ENCODE results near the gene SLC13A5.
"Not testable (repeated sequence)": the region's sequence is repeated elsewhere in the genome, so short reads cannot be mapped to it uniquely, and the experiment has no call there.

The SLC13A5 gene

DNA sequence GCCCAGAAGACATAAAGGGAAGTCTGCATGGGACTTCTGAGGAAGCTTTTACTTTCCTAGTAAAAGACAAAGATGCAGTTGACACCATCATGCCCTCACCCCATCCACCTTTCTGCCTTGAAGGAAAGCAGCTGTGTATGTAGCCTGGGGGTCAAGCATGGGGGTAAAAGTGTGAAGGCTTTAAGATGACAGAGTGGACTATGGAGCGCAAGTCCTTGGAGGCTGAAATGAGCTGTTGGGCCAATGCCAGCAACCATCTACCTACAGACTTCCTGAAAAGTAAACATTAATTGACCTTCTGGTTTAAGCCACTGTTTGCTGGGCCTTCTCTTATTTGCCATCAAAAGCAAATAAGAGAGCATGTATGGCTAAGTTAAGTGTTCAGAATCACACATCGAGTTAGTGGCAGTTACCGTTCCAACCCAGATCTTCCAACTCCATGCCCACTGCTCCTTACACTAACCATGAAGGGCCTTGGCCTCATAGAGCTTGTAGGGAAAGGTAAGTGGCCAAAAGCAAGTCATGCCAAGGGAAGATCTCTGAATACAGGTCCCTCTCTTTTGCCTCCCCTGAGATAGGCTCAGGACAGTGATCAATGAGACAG is 30.0 kb downstream of the SLC13A5 start:
- no peak for DNase-seq

DNA sequence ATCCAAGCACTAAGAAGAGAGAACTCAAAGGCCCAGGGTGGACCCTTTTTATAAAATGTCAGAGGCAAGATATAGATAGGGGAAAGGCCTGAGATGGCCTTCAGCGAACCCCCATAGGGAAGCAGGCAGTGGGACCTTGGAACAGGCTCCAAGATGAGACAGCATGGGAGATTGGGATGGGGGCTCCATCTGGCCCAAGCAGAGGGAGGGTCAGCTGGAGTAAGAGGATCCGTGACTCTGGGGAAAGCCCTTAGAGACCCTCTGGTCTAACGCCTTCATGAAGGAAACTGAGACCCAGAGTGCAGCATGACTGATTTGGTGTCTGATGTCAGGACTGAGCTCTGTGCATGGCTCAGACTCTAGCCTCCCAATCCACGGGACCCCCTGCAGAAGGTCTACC is 30.8 kb downstream of the SLC13A5 start:
- no peak for DNase-seq

DNA sequence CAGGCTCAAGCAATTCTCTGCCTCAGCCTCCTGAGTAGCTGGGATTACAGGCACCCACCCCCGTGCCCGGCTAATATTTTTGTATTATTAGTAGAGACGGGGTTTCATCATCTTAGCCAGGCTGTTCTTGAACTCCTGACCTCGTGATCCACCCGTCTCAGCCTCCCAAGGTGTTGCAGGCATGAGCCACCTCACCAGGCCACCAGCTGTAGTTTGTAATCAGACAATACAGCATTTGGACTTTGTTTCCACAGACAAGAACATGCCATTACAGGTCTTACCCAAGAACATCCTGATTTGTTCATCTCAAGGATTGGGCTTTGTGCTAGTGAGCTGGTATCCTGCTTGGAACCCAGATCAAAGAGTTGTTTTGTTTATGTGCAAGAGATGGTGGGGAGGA is 31.5 kb downstream of the SLC13A5 start:
- DNase-seq, result no peak

DNA sequence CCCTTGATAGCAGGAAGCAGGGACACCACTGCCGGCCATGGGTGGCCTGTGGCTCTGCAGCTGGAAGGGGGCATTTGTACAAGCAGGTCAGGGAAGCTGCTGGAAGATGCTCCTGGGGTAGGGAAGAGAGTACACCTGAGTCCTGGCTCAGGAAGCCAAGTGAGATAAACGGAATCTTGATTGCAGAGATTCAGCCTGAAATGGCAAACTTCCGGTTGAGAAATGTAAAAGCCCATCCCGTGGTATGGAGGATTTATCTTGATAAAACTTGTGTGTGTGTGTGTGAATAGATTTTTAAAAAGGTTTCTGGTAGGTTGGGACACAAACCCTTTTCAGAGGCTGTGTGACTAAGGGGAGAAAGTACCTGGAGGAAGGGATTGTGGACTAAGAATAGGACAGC is 32.0 kb downstream of the SLC13A5 start:
- no peak for DNase-seq

DNA sequence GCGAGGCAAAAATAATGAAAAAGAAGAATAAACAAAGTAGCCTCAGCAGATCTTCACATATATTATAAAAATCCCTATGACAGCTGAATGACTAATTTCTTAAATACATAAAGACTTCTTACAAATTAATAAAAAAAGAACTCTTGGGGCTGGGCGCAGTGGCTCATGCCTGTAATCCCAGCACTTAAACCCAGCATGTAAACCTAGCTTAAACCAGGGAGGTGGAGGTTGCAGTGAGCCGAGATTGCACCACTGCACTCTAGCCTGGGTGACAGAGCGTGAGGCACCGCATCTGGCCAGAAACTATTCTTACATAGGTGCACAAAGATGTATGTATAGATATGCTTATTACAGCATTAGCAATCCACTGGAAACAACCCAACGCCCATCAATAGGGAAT is 33.9 kb downstream of the SLC13A5 start:
- no peak for DNase-seq

DNA sequence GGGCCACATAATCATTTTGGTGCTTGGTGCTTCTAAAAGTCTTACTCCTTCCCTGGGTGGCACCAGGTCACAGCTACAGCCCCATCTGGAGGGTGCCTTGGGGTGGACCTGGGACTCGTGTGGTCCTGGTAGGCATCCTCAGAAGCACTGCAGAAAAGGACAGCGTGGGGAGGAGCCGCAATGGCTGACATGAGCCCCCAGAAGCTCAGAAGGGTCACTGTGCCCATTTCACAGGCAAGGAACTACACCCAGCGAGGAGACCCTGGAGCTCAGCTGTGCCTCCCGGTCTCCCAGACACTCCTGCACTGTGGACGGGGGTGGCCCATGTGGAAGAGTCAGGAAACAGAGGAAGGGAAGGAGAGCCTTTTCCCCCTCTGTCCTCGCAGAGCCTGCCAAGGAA is 35.2 kb downstream of the SLC13A5 start:
- DNase-seq, result no peak

DNA sequence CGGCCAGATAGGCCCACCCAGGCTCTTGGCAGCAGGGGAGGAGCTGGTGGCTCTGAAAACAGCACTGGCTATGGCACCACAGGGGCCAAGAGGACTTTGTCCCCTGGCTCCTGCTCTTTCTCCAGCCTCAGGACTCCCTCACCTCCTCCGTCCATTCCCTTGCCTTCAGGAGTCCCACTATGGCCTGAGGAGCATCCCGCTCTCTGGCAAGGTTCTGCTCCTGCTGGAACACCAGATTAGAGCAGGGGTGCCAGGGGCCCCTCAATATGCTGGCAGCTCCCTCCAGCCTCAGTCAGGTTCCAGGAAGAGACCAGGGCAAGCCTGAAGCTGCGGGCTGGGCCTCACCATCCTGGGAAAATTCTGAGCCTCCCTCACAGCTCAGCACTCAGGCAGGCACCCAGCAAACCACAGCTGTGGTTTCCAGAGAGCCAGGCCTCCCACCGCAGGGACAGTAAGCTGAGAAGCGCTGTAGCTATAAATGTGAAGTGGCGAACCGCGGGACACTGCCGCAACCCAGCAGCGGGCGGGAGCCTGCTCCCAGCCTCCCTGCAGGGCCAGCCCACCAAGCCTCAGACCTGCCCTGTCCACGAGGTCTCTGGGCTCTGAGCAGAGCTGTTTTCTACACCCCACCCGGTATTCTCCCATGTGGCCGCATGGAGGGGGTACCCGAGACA is 35.9 kb downstream of the SLC13A5 start:
- DNase-seq, result no peak

DNA sequence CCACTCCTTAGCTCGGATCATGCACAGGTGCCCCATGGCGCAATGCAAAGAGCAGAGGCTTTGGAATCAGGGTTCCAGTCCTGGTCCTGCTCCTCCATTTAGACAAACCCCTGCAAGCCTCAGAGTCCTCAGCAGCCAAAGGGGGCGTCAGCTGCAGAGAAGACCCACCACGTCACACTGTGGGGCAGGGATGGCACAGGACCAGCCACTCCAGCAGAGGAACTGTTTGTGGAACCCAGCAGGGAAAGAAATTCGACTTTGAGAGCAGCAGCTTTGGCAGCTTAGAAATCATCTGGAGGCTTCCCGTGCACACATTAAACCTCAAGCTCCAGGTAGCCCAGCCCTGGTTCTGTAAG is 36.4 kb downstream of the SLC13A5 start:
- no peak for DNase-seq

DNA sequence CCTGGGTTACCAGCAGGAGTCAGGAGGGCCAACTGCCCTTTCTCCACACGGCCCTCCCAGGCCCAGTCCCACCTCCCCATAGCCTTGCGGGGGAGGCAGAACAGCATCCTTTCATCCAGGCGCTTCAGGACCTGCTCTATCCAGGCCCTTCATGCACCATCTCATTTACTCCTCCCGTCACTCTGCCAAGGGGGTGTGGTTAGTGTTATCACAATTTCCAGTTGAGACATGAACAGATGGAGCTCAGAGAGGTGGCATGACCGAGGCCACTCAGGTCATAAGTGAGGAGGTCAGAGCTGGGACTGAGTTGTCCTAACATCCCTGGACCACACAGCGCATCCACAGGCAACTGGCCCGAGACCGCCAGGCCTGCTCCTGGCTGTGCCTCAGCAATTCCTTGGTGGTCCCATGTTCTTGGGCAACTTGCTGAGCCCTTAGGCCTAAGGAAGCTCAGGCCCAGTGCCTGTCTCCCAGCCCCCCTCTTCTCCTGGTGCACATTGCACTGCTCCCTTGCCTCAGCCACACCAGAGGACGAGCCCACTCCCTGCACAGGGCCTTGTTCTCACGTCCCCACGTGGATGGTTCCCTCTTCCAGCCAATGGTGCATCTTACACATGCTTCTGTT is 37.9 kb downstream of the SLC13A5 start:
- DNase-seq, result no peak

DNA sequence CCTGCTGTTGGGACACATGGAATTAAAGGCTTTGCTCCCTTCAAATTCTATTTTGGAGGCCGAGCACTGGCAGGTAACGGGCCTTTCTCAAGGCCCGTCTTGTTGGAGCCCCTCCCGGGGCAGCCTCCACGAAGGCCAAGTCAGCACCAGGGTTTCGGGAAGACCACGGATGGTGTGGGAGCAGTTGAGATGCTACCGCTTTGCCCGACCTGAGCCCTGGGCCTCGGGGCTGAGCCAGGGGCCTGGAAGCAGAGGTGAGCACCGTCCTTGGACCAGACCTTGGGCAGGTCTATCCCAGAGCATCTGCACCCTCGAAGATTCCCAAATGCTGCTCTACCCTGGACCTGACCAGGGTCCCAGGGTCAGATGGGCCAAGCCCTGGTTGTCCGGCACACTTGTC is 38.6 kb downstream of the SLC13A5 start:
- no peak for DNase-seq

DNA sequence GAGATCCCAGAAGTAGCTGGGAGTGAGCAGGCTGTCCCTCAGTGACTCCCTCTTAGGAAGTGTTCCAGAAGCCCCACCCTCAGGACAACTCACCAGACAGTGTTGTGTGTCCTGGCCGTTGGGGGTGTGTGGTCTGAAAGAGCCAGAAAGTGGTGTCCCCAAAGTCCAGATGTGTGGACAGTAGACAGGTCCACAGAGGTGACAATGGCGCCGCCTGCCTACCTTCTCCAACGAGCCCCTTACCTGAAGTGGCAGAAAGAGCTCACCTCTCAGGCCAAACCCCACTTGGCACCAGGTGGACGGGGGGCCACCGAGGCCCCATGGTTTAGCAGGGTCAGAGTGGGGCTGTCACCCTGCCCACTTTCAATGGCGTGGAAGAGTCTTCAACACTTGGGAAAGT is 41.7 kb downstream of the SLC13A5 start:
- no peak for DNase-seq

DNA sequence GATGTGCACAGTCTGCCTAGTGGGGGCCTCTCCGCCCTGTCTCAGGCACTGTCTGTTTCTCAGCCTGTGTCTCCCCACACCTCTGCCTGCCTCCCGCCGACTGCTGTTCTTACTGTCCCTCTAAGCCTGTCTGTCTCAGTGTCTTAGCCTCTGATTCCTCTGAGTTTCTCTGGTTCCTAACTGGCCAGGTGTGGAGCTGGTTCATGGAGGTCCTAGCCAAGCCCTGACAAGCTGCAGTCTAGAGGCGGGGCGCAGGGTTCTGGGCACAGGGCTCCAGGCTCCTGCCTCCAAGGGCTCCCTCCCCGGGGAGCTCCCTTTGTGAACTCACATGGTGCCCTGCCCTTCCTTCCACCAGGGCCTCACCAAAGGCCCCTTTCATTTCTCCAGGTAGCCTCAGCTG is 42.2 kb downstream of the SLC13A5 start:
- DNase-seq, result no peak

DNA sequence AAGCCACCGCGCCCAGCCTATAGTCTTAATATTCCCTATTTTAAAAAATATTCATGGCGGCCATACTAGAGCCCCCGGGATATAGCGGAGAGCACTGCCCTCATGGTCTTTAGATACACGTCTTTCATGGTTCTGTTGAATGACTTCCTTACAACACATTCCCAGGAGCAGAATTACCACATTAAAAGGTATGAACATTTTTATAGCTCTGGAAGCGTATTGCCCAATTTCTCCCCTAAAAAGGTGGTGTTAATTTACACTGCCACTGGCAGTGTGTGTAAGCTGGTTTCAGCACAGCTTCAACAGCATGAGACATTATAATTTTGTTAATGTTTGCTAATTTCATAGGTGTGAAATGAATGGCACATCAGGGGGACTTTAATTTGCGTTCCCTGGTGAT is 42.6 kb downstream of the SLC13A5 start:
- DNase-seq, result no peak

DNA sequence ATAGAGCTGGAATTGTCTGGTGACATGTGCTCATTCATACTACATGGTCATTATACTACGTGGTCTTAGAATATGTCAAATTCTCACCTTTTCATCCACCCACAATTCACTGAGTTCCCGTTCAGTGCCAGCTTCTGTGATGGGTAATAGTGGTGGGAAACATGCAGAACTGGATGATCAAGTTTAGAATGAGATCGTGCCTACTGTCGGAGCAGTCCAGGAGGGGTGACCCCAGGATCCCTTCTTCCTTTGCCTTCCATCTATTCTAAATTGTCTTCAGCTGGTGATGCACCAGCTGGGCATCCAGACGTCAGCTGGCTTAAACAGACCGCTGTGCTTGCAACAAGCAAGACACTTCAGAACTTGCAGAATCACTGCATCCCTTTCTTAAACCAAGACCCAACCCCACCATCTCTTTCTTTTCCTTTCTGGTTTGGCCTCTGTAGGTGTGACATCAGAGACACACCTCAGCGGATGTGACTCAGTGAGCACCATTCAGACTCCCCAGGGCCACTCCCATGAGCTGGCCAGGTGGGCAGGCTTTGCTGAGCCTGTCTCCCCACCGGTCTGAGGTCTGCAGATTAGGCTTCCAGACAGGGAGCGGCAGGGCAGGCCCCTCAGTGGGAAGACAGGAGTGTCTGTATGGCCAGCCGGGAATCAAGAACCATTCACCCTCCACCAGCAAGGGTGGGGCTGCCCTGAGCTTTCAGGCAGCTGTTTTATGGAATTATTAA is 43.5 kb downstream of the SLC13A5 start:
- no peak for DNase-seq

DNA sequence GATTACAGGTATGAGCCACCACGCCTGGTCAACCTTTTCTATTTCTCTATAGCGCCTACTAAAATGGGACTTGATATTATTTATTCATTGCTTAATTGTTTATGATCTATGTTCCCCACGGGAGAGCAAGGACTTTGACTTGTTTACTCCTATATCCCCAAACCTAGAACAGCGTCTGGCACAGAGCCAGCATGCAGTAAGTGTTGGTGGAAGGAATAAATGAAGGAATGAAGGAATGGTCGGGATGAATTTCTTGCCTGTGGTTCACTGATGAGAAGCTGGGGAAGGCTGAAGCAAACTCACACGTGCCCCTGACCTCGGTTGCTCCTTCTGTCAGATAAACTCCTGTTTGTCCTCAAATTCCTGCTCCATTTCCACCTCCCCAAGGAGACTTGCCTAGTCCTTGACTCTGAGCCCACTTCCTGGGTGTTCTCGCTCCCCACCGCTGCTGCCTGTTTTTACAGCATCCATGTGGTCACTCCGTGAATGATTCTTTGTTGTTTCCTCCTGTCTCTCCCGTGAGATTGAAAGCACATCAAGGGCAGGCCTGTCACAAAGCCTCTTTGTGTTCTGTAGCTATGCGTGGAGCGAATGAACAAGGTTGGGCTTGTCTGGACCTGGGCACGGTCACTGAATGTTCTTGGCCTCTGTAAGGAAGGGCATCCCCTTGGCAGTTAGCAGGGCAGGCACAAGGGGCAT is 44.3 kb downstream of the SLC13A5 start:
- DNase-seq, result no peak

DNA sequence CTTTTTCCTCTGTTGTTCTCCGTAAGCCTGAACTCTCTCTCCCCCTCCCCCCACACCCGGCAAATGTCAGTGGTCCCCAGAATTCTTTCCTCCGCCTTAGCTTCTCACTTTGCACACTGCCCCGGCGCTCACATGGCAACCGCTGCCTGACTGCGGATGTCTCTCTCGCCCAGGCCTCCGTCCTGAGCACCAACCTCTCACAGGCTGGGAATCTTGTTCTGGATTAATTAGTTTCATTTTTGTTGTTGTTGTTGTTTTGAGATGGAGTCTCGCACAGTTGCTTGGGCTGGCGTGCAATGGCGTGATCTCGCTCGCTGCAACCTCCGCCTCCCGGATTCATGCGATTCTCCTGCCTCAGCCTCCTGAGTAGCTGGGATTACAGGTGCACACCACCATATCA is 45.0 kb downstream of the SLC13A5 start:
- no peak for DNase-seq

DNA sequence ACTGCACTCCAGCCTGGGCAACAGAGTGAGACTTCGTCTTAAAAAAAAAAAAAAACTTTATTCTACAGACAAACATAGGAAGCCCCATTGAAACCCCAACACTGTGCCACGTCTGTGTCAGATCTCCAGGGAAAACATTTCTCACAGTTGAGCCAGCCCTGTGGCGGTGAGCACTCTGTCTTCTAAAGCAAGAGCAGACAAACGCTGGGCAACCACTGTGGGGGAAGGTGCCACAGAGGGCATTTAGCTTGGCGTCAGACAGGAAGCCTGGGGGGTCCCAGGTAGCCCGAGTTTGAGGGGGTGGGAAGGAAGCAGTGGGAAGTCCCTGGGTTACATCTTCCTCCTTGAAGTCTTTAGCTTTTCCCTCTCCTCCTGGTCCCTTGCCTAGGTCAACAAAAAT is 45.7 kb downstream of the SLC13A5 start:
- no peak for DNase-seq

DNA sequence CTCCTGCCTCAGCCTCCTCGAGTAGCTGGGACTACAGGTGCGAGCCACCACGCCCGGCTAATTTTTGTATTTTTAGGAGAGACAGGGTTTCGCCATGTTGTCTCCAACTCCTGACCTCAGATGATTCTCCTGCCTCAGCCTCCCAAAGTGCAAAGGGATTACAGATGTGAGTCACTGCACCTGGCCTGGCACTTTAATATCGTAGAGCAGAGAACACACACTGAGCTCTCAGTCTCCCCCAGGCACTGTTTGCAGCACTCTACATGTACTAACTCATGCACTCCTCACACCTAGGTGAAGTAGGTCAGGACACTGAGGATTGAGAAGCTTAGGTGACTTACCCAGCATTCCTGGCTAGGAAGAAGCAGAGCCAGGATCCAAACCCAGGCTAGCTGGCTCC is 46.6 kb downstream of the SLC13A5 start:
- no peak for DNase-seq

DNA sequence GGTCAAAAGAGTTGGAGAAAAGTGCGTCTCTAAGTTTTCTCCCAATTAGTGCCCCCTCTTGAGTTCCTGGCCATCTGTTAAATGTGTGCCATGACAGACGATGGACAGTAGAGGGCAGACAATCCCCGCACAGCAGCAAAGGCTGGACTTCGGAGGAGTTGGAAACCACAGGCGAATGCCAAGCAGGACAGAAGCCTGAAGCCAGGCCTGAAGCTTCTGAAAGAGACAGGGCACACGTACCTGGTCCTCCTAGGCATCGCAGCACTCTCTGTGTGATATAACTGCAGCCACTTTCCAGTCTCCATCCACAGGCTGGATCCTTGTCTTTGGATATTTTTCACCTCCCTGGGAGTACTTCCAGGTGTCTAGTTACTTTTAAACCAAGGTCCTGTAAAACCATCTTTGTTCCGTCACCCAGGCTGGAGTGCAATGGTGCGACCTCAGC is 47.1 kb downstream of the SLC13A5 start:
- peak; percentile 64 to 84 for DNase-seq

DNA sequence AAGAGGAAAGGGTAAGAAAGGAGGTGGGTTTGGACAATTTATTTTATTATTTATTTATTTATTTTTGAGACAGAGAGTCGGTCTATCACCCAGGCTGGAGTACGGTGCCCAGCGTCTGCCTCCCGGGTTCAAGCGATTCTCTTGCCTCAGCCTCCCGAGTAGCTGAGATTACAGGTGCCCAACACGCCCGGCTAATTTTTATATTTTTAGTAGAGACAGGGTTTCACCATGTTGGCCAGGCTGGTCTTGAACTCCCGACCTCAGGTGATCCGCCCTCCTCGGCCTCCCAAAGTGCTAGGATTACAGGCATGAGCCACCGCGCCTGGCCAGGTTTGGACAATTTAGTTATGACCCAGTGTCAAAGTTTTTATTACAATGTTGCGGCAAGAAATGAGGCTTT is 50.0 kb downstream of the SLC13A5 start:
- not testable (repeated sequence) for DNase-seq

DNA sequence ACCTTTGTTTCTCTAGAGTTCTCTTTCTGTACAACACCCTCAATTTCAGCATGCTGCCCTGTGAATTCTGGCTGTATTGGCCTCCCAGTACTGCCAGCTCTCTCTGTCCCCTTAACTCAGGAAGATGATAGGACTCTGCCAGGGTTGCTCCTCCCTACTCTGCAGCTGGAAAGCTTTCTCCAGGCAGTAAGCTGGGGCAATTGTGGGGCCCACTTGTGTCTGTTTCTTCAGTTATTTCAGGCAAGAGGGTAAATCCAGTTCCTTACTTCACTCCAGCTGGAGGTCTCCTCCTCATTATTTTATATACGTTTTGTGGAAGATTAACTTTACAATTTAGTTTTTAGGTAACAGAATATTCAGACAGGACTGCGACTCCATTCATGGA is 51.7 kb downstream of the SLC13A5 start:
- no peak for DNase-seq

DNA sequence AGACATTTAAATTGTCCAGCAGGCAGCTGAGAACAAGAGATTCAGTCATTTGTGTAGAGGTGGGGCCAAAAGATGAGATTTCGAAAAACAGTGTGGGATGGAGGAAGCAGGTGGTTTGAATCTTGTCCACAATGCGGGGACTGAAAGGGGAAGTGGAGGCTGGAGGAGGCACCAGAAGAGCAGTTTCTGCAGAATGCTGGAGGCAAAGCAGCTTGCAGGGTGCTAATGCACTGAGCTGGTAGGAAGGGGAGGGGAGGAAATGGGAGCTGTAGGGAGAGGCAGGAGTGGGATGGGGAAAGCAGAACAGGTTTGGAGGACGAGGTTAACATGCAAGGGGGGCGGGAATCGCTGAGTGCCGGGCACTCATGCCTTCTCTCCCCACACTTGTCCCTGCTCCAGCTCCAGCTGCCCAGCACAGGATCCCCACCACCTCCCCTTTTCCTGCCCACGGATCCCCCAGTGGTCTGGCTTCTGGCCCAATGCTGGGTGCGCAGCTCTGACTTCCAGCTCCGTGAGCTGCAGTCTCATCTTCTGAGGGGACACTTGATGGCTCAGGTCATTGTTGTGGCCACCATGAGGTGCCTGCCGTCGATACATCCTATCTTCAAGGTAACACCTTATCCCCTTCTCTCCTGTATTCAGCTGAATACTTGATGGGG is 52.2 kb downstream of the SLC13A5 start:
- peak; percentile 78 to 88 for DNase-seq

DNA sequence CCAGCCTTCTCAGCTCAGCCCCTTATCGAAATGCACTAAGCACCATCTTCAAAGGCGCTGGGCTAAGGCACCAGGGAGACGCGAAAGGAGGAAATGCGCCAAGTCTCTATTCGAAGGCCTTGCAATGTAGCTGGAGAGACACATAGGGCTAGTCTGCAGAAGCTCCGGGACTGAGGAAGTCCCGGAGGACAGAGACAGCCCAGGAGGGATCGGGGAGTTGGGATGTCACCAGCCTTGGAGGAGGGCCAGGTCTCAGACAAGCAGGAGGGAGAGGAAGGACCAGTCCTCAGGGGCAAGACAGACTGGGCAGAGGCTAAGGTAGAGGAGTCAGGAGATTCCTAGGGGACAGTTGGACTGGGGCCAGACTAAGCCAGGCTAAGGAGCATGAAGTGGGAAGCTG is 53.1 kb downstream of the SLC13A5 start:
- DNase-seq, result peak; percentile 25 to 33
